HAP-1 (cell line): ENCODE measurements around the gene LRRC8A.
A peak's percentile ranks its signal among the peaks of the same experiment; 100 is the strongest.
"Not testable (repeated sequence)": the region's sequence is repeated elsewhere in the genome, so short reads cannot be mapped to it uniquely, and the experiment has no call there.

Source experiments
- DNase-seq, 2 experiments: peaks; one replicate each; pipeline ENCODE4 v3.0.0-alpha.2; 2016 to 2020; ENCODE audit warnings: low spot score in 2 of 2
- H3K27me3 ChIP-seq: fragments of 250-450 bp; sonication (Bioruptor Pico); 2 replicates; pipeline ENCODE4 v1.5.1; 2020; ENCODE audit warnings: low read depth, mild to moderate bottlenecking, moderate library complexity
- H3K36me3 ChIP-seq: fragments of 250-450 bp; sonication (Bioruptor Pico); replicated peaks from 2 replicates; pipeline ENCODE4 v1.5.1; 2020; ENCODE audit warnings: mild to moderate bottlenecking
- H3K4me1 ChIP-seq: fragments of 250-450 bp; sonication (Bioruptor Pico); 2 replicates; pipeline ENCODE4 v1.5.1; 2020; ENCODE audit warnings: mild to moderate bottlenecking
- H3K4me3 ChIP-seq: fragments of 250-450 bp; sonication (Bioruptor Pico); 2 replicates; pipeline ENCODE4 v1.5.1; 2020; ENCODE audit warnings: mild to moderate bottlenecking, moderate library complexity
- H3K9me3 ChIP-seq: fragments of 250-450 bp; sonication (Bioruptor Pico); 2 replicates; pipeline ENCODE4 v1.5.1; 2020; ENCODE audit warnings: mild to moderate bottlenecking, moderate library complexity
- in situ Hi-C: fragments of 300-500 bp; cut with MboI; formaldehyde crosslinking; loops from 3 replicates; pipeline ENCODE4 v1.14.3; 2020; ENCODE audit warnings: low sequenced_read_pairs, inconsistent platforms, mixed read lengths

Gene LRRC8A

DNA sequence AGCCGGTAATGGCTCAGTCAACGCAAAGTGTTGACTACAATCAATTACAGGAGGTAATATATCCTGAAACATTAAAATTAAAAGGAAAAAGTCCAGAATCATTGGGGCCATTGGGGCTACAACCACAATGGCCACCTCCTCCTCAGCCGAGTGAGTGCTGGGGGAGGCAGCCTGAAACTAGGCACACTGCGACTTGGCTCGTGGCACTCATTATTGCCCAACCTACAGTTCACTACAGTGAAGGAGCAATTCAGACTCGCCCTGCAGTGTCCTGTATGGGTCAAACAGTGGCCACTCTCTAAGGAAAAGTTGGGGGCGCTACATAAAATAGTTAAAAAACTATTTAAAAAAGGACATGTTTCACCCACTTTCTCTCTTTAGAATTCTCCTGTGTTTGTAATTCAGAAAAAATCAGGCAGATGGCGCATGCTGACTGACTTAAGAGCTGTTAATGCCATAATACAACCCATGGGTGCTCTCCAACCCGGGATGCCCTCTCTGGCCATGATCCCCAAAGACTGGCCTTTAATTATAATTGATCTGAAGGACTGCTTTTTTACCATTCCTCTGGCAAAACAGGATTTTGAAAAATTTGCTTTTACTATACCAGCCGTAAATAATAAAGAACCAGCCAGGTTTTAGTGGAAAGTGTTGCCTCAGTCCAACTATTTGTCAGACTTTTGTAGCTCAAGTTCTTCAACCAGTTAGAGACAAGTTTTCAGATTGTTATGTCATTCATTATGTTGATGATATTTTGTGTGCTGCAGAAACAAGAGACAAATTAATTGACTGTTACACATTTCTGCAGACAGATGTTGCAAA lies 29.9 kb upstream of the LRRC8A start:
- in situ Hi-C loops = loop anchor here (5.0 kb wide), 1 partner anchor 75 kb away; no protein-coding TSS in a partner anchor
- not testable (repeated sequence) for H3K9me3 ChIP-seq, H3K4me1 ChIP-seq, H3K27me3 ChIP-seq, H3K36me3 ChIP-seq, H3K4me3 ChIP-seq
- peak in 1 of 2 experiments; percentile 43 for DNase-seq

- H3K4me3 ChIP-seq, H3K9me3 ChIP-seq, H3K4me1 ChIP-seq, DNase-seq, H3K36me3 ChIP-seq, H3K27me3 ChIP-seq: not testable (repeated sequence)
- in situ Hi-C loops = loop anchor here (5.0 kb wide), 1 partner anchor 75 kb away; no protein-coding TSS in a partner anchor
These were observed 29.3 kb upstream of the LRRC8A start for GRCh38 chr9:128852646-128853045.

DNA sequence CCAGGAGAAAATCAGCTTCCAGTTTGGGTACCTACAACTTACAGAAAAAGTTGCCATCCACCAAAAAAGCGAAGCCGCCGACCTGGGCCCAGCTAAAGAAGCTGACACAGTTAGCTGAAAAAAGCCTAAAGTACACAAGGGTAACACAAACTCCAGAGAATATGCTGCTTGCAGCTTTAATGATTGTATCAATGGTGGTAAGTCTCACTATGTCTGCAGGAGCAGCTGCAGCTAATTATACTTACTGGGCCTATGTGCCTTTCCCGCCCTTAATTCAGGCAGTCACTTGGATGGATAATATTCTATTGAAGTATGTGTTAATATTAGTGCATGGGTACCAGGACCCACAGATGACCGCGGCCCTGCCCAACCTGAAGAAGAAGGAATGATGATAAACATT lies 27.5 kb upstream of the LRRC8A start:
- H3K36me3 ChIP-seq, H3K27me3 ChIP-seq, H3K4me3 ChIP-seq, DNase-seq, H3K4me1 ChIP-seq, H3K9me3 ChIP-seq: not testable (repeated sequence)
- in situ Hi-C loops = loop anchor here (5.0 kb wide), 1 partner anchor 73 kb away; no protein-coding TSS in a partner anchor

- DNase-seq, H3K9me3 ChIP-seq, H3K27me3 ChIP-seq, H3K36me3 ChIP-seq, in situ Hi-C loops, H3K4me3 ChIP-seq, H3K4me1 ChIP-seq: not testable (repeated sequence)
These were observed 23.5 kb upstream of the LRRC8A start for GRCh38 chr9:128858476-128858875.

DNA sequence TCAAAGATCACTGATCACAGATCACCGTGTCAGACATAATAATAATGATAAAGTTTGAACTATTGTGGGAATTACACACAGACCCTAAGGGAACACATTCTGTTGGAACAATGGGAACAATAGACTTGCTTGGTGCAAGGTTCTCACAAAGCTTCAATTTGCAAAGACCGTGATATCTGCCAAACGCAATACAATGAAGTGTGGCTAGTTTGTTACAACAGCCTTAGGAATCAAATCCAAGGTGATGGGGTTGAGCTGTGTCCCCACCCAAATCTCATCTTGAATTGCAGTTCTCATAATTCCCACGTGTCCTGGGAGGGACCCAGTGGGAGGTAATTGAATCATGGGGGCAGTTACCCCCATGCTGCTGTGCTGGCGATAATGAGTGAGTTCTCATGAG lies 21.0 kb upstream of the LRRC8A start:
- Histone ChIP-seq H3K4me3 (no peak overlapping the region), H3K4me1 (peaks cover 10% of the 10 kb centered on the region), H3K36me3 (no peaks in the 10 kb centered on the region), H3K9me3 (no peaks in the 10 kb centered on the region), H3K27me3 (no peaks in the 10 kb centered on the region)
- in situ Hi-C loops = no loop called here
- peak; percentile 52 to 73 for DNase-seq

- Histone ChIP-seq H3K4me1 (peaks cover 10% of the 10 kb centered on the region), H3K36me3 (no peaks in the 10 kb centered on the region), H3K4me3 (no peak overlapping the region), H3K27me3 (no peaks in the 10 kb centered on the region), H3K9me3 (no peaks in the 10 kb centered on the region)
- DNase-seq = no peak
- in situ Hi-C loops = no loop called here
These were observed 20.4 kb upstream of the LRRC8A start for GRCh38 chr9:128861501-128861900.

- in situ Hi-C loops = no loop called here
- H3K4me3 ChIP-seq = no peak overlapping the region
- DNase-seq = no peak
- H3K27me3 ChIP-seq = no peaks in the 10 kb centered on the region
- H3K9me3 ChIP-seq = no peaks in the 10 kb centered on the region
- H3K36me3 ChIP-seq = no peaks in the 10 kb centered on the region
- H3K4me1 ChIP-seq = peaks cover 10% of the 10 kb centered on the region
These were observed 19.5 kb upstream of the LRRC8A start for GRCh38 chr9:128862401-128862851.

DNA sequence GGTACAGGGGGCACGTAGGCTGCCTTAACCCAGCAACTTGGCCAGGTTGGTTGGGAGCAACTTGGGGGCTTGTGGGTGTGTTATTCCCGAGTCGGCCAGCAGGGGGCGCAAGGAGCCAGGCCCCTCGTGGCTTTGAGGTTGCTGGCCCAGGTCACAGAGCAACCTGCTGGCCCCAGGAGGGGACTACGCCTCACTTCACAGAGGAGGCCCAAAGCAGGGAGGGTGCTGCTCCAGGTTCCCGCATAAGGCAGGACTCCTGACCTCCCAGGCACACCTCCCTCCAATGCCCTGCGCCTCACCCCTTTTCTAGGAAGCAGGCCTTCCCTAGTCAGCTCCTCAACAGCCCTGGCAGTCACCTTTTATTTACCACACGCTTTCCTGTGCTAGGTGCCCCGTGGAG lies 18.3 kb upstream of the LRRC8A start:
- Histone ChIP-seq H3K9me3 (no peaks in the 10 kb centered on the region), H3K4me3 (no peak overlapping the region), H3K4me1 (peaks cover 10% of the 10 kb centered on the region), H3K36me3 (no peaks in the 10 kb centered on the region), H3K27me3 (no peaks in the 10 kb centered on the region)
- in situ Hi-C loops = no loop called here
- peak; percentile 29 to 90 for DNase-seq

DNA sequence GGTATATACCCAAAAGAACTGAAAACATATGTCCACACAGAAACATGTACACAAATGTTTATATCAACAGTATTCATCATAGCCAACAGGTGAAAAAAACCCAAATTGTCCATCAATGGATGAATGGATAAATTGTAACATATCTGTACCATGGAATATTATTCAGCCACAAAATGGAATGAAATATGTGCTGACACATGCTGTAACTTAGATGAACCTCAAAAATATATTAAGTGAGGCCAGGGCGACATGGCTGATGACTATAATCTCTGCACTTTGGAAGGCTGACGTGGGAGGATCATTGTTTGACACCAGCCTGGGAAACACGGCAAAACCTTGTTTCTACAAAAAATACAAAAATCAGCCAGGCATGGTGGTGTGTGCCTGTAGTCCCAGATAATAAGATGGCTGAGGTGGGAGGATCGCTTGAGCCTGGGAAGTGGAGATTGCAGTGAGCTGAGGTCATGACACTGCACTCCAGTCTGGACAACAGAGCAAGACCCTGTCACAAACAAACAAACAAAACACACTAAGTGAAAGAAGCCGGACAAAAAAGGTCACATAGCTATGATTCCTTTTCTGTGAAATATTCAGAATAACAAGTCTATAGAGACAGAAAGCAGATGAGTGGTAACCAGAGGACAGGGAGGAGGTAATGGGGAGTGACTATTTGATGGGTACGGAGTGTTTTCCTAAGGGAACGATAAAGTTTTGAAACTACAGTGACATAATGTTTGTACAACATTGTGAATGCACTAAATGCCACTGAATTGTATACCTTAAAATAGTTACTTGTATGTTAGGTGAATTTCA lies 11.6 kb upstream of the LRRC8A start:
- no peak for DNase-seq
- in situ Hi-C loops = no loop called here
- no peak overlapping the region for H3K4me3 ChIP-seq

GRCh38 chr9:128870941-128871265 lies 11.0 kb upstream of the LRRC8A start:
- in situ Hi-C loops, H3K9me3 ChIP-seq, H3K36me3 ChIP-seq, DNase-seq, H3K4me1 ChIP-seq, H3K4me3 ChIP-seq, H3K27me3 ChIP-seq: not testable (repeated sequence)

More for the DNA sequence above, 11.6 kb upstream of the LRRC8A start:
- Histone ChIP-seq H3K4me1 (no peaks in the 10 kb centered on the region), H3K36me3 (no peaks in the 10 kb centered on the region; the same call in 1 of the 2 replicates), H3K9me3 (no peaks in the 10 kb centered on the region), H3K27me3 (no peaks in the 10 kb centered on the region)

GRCh38 chr9:128877852-128878251 lies 4.1 kb upstream of the LRRC8A start:
- Histone ChIP-seq H3K4me1 (no peaks in the 10 kb centered on the region), H3K9me3 (no peaks in the 10 kb centered on the region), H3K4me3 (no peak overlapping the region), H3K36me3 (0 out of 2 replicates have a peak, but pooled peaks cover 2% of the 10 kb centered on the region), H3K27me3 (no peaks in the 10 kb centered on the region)
- in situ Hi-C loops = no loop called here
- DNase-seq = no peak

DNA sequence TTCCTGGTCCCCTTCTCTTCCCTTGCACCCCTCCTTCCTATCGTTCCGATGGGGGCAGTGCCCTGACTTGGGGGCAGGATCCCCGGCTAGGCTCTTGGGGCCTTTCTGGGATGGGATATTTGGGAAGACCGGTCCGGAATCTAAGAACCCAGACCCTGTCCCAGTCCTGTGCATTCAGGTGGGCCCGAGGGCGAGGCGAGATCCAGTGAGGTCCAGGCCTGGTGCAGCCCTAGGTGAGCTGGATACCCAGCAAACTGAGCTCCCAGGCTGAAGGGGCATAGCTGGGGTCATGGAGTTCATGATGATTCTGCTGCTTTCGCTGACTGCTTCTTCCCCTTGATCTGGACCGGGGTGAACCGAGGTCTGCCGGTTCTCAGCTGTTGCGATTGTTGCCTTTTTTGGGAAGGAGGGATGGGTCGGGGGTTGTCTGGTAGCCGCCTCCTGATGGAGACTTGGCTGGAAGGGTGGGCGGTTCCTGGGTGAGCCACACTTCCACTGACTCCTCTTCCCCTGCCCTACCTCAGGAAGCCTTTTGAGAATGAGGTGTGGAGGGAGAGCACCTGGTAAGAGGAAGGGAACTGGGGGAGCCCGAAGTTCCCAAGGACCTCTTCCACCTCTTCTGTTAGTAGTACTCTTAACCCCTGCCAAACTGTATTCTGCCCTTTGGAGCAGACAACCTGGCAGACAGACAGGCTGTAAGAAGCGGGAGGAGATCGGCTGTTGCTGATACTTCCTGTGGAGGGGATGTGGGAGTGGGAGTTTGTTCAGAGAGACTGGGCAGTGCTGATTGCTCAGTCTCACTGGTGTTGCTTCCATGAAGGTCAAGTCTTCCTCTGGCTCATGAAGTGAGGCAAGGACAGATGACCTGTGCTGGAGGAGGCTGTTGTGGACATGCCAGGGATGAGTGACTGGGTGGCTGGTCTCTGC lies 1.0 kb downstream of the LRRC8A start:
- DNase-seq = peak in 1 of 2 experiments; percentile 26
- no peaks in the 10 kb centered on the region for H3K9me3 ChIP-seq
- H3K4me1 ChIP-seq = peaks cover 3% of the 10 kb centered on the region; the same call in 1 of the 2 replicates
- no peaks in the 10 kb centered on the region for H3K27me3 ChIP-seq
- peaks cover 11% of the 10 kb centered on the region; the same call in 1 of the 2 replicates for H3K36me3 ChIP-seq
- in situ Hi-C loops = no loop called here
- H3K4me3 ChIP-seq = peak overlapping the region; percentile 69

DNA sequence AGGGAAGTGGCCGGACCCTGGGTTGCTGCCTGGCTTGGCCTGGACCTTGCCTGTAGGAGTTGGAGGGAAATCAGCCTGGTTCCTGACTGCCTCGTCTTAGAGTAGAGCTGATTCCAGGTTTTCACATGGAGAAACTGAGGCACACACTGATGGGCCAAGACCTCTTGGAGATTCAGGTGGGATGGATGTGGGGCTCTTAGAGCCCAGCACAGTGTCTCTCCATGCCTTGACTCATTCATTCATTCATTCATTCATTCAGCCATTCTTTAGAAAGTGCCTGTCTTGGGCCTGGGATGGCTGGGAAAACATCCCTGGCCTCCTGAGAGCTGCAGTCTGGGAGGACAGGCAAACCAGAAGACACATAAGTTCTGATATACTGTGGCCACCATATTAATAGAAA lies 2.2 kb downstream of the LRRC8A start:
- DNase-seq = no peak
- Histone ChIP-seq H3K36me3 (peaks cover 17% of the 10 kb centered on the region; the same call in 1 of the 2 replicates), H3K4me3 (no peak overlapping the region), H3K27me3 (no peaks in the 10 kb centered on the region), H3K9me3 (no peaks in the 10 kb centered on the region), H3K4me1 (peaks cover 3% of the 10 kb centered on the region; the same call in 1 of the 2 replicates)
- in situ Hi-C loops = no loop called here
